GM12891 (cell line): Measurements from ENCODE around the gene ZNF668. TPM values are rescaled to one million over a fixed set of nuclear protein-coding genes. Genes with fewer than 3 reads are reported as not detected.
A peak's percentile ranks its signal among the peaks of the same experiment; 100 is the strongest.

Experiments used
- DNase-seq: peaks from one replicate; pipeline ENCODE4 v3.0.0; 2011; ENCODE audit warnings: low spot score; ENCODE audit not compliant: insufficient read length
- FAIRE-seq: peaks from 2 replicates; lab custom pipeline; 2011; peaks lifted over from hg19 to GRCh38; lab: Jason Lieb, UNC
- PAX5 ChIP-seq: IDR thresholded peaks from 2 replicates; pipeline ENCODE4 v1.6.1; 2011; ENCODE audit warnings: low read length, moderate library complexity, mild to moderate bottlenecking; ENCODE audit not compliant: insufficient read depth, severe bottlenecking
- POLR2A ChIP-seq: IDR thresholded peaks from 2 replicates; pipeline ENCODE4 v1.6.1; 2011; ENCODE audit warnings: low read depth, low read length, control low read depth
- POLR2AphosphoS5 ChIP-seq: IDR thresholded peaks from 2 replicates; pipeline ENCODE4 v1.6.1; 2011; ENCODE audit warnings: low read depth, low read length, control low read depth
- POU2F2 ChIP-seq: IDR thresholded peaks from 2 replicates; pipeline ENCODE4 v1.6.1; 2011; ENCODE audit warnings: low read depth, mild to moderate bottlenecking, control low read depth, low read length, moderate library complexity
- SPI1 ChIP-seq: IDR thresholded peaks from 2 replicates; pipeline ENCODE4 v1.6.1; 2011; ENCODE audit warnings: low read depth, low read length, control low read depth
- TAF1 ChIP-seq: IDR thresholded peaks from 2 replicates; pipeline ENCODE4 v1.6.1; 2011; ENCODE audit warnings: low read depth, low read length, control low read depth
- polyA plus RNA-seq: library from polyadenylated mRNA; unstranded; fragments of >200 nt; gene quantifications from one replicate; pipeline ENCODE4 v1.2.1, GENCODE V29; 2012; ENCODE audit warnings: low read depth, missing spikeins, inconsistent platforms; ENCODE audit not compliant: missing spikeins

Gene ZNF668
- 6.7 TPM for polyA plus RNA-seq

GRCh38 chr16:31073970-31074813 is at the start of gene ZNF668, which contains the start of gene ZNF646:
ZNF668 (minus strand) TSS chr16:31074240; CDS start chr16:31064459, 9,781 bp downstream.
ZNF646 (plus strand) TSS chr16:31074422; CDS start chr16:31076325, 1,903 bp downstream.
- peak; percentile 83; the same call in 1 of the 2 replicates for TF ChIP-seq TAF1
- peak; percentile 84 for TF ChIP-seq SPI1
- TF ChIP-seq PAX5, result no peak
- TF ChIP-seq POLR2AphosphoS5, result peak; percentile 91
- TF ChIP-seq POLR2A, result peak; percentile 92
- TF ChIP-seq POU2F2, result peak; percentile 87; the same call in 1 of the 2 replicates
- peak; percentile 97 for FAIRE-seq
- peak; percentile 94 for DNase-seq

DNA sequence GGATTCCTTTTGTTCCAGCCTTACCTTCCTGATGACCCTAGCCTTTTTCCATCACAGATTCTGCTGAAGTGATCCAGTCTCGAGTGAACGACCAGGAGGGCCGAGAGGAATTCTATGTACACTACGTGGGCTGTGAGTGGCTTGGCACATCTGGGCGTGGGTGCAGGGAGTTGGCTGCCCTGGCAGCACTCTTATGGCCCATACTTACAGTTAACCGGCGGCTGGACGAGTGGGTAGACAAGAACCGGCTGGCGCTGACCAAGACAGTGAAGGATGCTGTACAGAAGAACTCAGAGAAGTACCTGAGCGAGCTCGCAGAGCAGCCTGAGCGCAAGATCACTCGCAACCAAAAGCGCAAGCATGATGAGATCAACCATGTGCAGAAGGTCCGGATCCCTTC is 46.1 kb upstream of the ZNF668 start:
- FAIRE-seq (no peak), DNase-seq (no peak)
- TF ChIP-seq POLR2AphosphoS5, result no peak
- no peak for TF ChIP-seq TAF1
- TF ChIP-seq PAX5, result no peak
- no peak for TF ChIP-seq POLR2A
- no peak for TF ChIP-seq SPI1
- no peak for TF ChIP-seq POU2F2

DNA sequence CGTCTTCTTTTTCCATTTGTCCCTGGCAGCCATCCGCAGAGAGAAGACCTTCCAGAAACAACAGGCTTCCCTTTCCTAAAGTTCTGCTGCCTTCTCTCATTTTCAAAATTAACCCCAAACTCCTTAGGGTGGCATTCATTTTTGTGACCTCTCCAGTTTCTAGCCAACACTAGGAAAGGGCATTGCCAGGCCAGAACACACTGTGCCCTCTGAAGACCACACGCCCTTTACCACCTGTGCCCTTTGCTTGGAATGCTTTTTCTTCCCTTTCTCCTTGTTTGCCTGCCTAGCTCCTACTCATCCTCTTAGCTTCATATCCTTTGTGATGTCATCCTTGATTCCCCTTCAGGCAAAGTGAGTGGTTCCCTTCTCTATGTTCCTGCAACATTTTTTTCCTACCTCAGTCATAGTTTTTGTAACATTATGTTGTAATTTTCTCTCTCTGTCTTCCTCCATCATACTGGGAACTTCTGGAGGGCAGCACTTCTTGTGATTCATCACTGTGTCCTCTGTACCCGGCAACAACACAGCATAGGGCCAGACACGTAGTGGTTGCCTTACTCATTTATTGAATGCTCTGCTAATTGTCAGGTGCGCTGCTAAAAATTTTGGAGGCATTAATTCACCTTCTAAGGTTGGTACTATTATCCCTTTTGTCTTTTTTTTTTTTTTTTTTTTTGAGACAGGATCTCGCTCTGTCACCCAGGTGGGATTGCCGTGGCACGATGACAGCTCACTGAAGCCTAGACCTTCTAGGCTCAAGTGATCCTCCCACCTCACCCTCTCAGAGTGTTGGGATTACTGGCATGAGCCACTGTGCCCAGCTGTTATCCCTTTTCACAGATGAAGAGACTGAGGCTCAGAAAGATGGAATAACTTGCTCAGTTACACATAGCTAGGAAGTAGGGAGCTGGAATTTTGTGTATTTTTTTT is 44.4 kb upstream of the ZNF668 start:
- FAIRE-seq, result no peak

GRCh38 chr16:31117384-31118222 is 43.6 kb upstream of the ZNF668 start, which contains the start of gene KAT8:
KAT8 (plus strand) TSS chr16:31117664; CDS start chr16:31117682, 18 bp downstream.
- FAIRE-seq (peak; percentile 97), DNase-seq (peak; percentile 98)
- TF ChIP-seq PAX5 (no peak), POLR2A (peak; percentile 88), POLR2AphosphoS5 (peak; percentile 82), SPI1 (peak; percentile 40; the same call in 1 of the 2 replicates), POU2F2 (peak; percentile 63; the same call in 1 of the 2 replicates), TAF1 (peak; percentile 83)

More for the DNA sequence above, 44.4 kb upstream of the ZNF668 start:
- TF ChIP-seq POU2F2, result no peak
- TF ChIP-seq SPI1, result no peak
- no peak for TF ChIP-seq TAF1
- no peak for TF ChIP-seq PAX5
- no peak for TF ChIP-seq POLR2A
- TF ChIP-seq POLR2AphosphoS5, result no peak
- no peak for DNase-seq

DNA sequence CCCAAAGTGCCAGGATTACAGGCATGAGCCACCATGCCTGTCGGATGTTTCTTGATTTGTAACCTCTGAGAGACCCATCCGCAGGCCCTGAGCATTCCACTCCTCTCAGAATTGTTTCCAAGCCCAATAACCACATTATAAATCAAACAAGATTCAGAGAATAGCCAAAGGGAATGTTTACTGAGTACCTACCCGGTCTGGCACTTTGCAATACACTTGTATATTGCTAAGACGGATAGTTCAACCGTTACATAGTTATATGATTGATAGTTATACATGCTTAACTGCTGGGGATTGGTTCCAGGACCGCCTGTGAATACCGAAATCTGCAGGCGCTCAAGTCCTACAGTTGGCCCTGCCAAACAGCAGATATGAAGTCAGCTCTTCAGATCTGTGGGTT is 40.4 kb upstream of the ZNF668 start:
- FAIRE-seq (no peak), DNase-seq (no peak)
- TF ChIP-seq SPI1 (no peak), POLR2AphosphoS5 (no peak), POLR2A (no peak), TAF1 (no peak), PAX5 (no peak), POU2F2 (no peak)

- DNase-seq (no peak), FAIRE-seq (no peak)
Observed at GRCh38 chr16:31113121-31114120, 39.4 kb upstream of the ZNF668 start.

GRCh38 chr16:31112711-31113110 is 38.7 kb upstream of the ZNF668 start:
- no peak for DNase-seq
- no peak for TF ChIP-seq PAX5
- TF ChIP-seq POLR2A, result no peak
- TF ChIP-seq POLR2AphosphoS5, result no peak
- TF ChIP-seq TAF1, result no peak
- no peak for TF ChIP-seq SPI1
- no peak for TF ChIP-seq POU2F2
- no peak for FAIRE-seq

More at GRCh38 chr16:31113121-31114120, 39.4 kb upstream of the ZNF668 start:
- no peak for TF ChIP-seq SPI1
- TF ChIP-seq POLR2AphosphoS5, result no peak
- no peak for TF ChIP-seq POU2F2
- TF ChIP-seq POLR2A, result no peak
- TF ChIP-seq TAF1, result no peak
- no peak for TF ChIP-seq PAX5
